C4-2B (cell line): ENCODE measurements around the gene ACCSL.

Source experiments
- ZFX ChIP-seq: fragments of 450-650 bp; IDR thresholded peaks from 2 replicates; pipeline ENCODE4 v1.6.1; 2017
- TF ChIP-seq, protein P1 (sequence below): fragments of 450-650 bp; conservative IDR thresholded peaks from 2 replicates; pipeline ENCODE4 v1.5.1; 2017; ENCODE audit warnings: mild to moderate bottlenecking

GRCh38 chr11:44017443-44018126 is 30.2 kb upstream of the ACCSL start:
- TF ChIP-seq, protein P1, sequence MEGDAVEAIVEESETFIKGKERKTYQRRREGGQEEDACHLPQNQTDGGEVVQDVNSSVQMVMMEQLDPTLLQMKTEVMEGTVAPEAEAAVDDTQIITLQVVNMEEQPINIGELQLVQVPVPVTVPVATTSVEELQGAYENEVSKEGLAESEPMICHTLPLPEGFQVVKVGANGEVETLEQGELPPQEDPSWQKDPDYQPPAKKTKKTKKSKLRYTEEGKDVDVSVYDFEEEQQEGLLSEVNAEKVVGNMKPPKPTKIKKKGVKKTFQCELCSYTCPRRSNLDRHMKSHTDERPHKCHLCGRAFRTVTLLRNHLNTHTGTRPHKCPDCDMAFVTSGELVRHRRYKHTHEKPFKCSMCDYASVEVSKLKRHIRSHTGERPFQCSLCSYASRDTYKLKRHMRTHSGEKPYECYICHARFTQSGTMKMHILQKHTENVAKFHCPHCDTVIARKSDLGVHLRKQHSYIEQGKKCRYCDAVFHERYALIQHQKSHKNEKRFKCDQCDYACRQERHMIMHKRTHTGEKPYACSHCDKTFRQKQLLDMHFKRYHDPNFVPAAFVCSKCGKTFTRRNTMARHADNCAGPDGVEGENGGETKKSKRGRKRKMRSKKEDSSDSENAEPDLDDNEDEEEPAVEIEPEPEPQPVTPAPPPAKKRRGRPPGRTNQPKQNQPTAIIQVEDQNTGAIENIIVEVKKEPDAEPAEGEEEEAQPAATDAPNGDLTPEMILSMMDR: no peak
- no peak for TF ChIP-seq ZFX
